Measurements from ENCODE around the gene HOXA1.
A peak's percentile ranks its signal among the peaks of the same experiment; 100 is the strongest.

The HOXA1 gene

DNA sequence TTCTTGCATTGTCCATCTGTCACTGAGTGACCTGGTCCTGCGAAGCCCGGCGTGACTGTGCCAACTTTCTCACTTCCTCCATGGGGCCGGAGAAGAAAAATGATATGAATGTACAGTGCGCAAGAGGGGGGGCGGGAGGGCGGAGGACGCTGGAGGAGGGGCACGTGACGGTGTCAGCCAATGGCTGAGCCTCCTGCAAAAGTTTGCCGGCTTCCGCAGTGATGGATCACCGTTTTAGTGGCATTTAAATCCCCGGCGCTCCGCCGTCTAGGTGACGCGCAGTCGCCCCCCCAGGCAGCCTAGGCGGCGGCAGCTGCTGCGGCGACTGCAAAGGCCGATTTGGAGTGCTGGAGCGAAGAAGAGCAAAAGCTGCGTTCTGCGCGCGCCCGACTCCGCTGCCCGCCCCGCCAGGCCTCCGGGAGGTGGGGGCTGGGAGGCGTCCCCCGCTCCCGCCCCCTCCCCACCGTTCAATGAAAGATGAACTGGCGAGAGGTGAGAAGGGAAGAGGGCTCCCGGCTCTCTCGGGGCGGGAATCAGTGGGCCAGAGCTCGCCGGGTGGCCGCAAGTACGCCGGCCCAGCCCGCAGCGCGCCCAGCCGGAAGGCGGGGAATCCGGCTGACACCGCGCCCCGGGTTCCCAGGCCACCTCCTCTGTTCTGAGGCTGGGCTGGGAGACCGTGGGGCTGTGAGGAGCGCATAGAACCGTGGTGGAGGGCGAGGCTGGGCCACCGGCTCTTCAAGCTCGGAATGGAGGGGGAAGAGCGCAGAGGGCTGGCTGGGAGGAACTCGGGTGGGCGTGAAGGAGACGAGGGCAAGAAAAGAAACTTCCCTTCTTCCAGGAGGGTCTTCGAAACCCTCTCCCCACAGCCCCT lies at the start of gene HOXA1:
Gene HOXA1 (minus strand): TSS at position 104 of the 871 bp plus-strand sequence. CDS start 88 bp downstream, at position 16.
- DNase-seq, result peak; percentile 92

DNA sequence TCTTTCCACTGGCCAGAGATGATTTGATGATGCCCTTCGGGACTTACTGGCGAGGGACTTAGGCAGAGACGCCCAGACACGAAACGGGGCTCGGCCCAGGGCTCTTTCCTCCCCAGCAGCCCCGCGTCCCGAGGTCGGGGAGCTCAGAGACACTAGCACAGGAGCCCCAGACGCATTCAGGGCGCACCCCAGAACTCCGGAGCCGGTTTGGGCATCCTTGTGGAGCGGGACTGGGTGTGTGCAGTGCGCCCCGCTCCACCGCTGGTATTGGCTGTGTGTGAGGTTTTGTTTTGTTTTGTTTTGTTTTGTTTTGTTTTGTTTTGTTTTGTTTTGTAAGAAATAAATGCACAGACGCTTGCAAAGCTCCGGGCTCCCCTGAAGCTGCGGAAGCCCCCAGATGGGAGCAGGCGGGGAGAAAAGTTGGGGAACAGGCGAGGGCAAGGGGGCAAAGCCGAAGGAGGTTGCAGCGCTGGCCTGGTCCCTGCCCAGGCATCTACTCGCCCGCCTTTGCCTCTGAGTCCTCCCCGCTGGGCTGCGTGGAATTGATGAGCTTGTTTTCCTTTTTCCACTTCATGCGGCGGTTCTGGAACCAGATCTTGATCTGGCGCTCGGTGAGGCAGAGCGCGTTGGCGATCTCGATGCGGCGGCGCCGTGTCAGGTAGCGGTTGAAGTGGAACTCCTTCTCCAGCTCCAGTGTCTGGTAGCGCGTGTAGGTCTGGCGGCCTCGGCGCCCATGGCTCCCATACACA lies 49.5 kb upstream of the HOXA1 start:
- peak; percentile 33 for DNase-seq

DNA sequence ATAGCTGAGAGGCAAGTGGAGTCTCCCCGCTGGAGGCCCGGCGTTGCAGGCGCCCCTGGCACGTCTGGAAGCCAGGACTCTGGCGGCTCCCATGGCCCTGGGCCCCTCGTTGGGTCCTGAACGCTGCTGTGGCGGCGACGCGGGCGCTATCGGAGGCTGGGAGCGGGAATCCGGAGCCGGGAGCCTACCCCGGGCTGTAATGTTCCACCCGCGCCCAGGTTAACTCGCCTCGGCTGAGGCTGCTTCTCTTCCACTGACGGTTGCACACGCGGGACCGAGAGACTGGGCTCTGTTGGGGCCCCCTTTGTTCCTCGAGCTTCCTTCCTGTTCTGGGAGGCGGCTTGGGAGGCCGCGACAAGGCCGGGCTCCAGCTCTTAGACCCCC lies 49.0 kb upstream of the HOXA1 start:
- DNase-seq, result peak; percentile 29

DNA sequence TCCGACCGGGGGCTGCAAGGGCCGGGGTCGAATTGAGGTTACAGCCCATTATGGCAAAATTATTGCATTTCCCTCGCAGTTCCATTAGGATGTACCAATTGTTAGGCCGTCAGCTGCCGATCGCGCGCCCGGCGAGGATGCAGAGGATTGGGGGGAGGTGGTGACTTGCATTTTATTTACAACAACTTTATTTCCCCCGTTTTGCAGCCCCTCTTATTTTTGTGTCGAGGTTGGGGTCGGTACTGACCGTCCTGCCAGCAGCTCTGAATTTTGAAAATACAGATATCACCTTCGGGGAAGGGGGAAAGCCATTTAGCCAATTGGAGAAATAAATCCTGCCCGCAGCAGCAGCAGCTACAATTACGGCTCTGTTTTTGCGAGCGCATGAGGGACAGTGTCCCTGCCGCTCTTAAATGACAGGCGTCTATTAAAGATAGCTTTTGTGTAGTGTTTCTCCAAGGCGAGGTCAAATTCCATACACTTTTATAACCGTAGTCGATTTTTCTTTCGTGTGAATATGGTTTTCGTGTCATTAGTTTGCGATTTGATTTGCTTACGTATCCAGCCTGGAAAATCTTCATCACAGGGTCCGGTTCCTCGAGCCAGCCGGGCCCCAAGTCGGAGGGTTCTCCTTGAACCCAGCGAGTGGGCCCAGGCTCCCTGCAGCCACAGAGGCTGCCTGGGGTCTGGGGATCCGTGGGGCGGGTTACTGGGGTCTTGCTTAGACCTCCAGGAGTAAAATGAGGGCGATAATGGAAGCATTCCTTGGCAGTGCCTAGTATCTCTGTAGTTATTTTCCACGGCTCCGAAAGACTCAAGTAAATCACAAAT lies 48.4 kb upstream of the HOXA1 start:
- DNase-seq, result no peak

DNA sequence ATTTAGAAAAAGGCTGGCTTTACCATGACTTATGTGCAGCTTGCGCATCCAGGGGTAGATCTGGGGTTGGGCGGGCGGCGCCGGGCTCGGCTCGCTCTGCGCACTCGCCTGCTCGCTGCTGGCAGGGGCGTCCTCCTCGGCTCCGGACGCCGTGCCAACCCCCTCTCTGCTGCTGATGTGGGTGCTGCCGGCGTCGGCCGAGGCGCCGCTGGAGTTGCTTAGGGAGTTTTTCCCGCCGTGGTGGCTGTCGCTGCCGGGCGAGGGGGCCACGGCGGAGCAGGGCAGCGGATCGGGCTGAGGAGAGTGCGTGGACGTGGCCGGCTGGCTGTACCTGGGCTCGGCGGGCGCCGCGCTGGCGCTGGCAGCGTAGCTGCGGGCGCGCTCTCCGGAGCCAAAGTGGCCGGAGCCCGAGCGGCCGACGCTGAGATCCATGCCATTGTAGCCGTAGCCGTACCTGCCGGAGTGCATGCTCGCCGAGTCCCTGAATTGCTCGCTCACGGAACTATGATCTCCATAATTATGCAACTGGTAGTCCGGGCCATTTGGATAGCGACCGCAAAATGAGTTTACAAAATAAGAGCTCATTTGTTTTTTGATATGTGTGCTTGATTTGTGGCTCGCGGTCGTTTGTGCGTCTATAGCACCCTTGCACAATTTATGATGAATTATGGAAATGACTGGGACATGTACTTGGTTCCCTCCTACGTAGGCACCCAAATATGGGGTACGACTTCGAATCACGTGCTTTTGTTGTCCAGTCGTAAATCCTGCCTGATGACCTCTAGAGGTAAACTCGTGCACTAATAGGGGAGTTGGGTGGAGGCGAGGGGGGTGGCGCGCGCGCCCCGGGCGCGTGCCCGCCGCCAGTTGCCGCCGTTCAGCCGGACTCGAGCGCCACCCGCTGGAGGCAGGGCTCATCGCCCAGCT lies 47.5 kb upstream of the HOXA1 start, which contains the start of gene HOXA5:
Gene HOXA5 (minus strand): TSS at position 659 of the 927 bp plus-strand sequence. CDS start 74 bp downstream, at position 585.
- DNase-seq, result peak; percentile 86

DNA sequence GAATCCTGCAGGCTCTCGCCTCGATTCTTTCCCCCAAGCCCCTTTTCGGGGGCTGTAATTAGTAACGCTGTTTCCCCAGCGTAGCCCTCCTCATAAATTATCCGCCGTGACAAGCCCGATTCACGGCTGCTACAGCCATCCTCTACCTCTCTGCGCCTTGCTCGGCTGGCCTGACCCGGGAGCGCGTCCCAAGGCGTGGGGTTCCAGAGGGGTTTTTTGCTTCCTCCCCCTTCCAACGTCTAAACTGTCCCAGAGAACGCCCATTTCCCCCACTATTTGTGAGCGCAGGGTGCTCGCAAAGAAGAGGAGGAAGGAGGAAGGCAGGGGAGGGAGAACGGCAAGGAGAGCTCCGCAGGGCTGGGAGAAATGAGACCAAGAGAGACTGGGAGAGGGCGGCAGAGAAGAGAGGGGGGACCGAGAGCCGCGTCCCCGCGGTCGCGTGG lies 46.8 kb upstream of the HOXA1 start:
- no peak for DNase-seq

DNA sequence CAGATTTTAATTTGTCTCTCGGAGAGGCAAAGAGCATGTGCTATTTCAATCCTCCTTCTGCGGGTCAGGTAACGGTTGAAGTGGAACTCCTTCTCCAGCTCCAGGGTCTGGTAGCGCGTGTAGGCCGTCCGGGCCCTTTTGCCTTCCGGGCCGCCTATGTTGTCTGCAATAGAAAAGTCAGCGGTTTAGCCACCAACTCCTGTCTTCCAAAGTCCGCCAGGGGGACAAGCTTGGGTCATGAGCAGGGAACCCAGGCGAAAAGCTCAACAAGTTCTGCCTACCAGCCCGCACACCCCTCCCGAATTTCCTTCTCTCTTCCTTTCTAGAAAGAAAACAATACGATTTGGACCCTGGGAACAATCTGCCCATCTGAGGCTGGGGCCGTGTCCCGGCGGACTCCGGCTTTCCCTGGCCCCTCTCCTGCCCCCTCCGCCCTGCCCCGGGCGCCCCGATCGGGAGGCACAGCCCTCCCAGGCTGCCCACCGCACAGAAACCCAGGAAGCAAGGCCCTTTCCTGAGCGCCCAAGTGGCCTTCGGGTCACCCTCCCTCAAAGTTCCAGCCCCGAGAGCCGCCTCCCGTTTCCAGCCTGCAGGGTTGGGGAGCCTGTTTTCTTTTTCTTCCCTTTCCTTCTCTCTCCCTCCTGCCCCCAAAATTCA lies 46.3 kb upstream of the HOXA1 start:
- no peak for DNase-seq

DNA sequence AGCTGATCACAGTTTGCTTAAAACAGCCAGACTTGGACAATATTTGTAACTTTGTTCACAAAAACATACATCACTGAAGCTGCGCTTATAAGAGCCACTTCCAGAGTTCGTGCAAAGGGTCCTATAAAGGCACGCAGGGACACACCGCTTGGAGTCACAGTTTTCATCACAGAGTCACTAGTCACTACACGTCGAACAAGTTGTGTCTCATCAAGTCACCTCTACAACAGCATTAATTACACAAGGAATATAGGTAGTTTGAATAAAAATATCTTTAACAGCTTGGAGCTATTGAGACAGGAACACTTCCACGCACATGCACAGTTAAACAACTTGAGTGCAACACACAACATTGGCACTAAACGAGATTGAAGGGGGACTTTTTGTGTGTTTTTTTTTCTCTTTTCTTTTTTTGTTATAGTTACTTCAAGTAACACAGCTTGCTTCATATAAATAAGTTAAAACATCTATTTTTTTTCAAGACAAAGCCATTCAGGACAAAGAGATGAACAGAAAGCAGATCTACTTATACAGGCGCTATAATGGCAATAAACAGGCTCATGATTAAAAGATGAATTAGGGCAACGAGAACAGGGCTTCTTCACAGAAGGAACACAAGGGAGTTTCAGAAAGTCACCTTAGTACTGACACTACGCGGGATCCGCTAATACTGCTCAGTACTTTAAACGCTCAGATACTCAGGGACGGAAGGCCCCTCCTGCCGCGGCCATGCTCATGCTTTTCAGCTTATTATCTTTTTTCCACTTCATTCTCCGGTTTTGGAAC lies 45.5 kb upstream of the HOXA1 start:
- no peak for DNase-seq

DNA sequence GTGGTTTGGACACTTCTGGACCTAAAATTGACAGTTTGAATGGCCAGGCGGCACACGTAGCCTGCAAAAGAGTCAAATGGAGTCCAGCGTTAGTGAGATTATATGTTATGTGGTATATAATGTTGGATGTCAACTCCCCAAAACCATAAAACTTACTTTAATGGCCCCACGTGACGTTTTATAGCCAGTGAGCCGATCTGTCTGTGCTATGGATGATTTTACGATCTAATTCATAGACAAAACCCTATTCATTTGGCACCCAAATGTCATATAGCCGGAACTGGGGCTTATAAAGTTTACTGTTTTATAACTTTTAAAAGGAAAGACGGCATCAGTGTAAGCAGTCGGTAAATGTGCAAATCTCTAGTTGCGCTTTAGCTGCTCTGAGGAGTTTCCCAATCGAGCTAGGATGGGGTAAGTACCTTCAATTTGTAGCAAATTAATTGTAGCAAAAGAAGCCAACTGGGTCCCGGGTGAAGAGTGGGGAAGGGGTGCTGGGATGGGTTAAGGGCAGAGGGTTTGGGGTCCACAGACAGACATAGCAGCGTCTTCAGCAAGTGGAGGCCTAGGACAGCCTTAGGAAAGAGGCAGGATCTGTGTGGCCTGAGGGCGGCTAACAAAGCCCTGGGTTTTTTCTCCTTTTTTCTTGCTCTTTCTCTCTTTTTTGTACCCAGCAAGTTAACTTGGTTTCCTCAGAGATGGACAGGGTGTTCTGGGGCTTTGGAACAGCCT lies 44.5 kb upstream of the HOXA1 start:
- no peak for DNase-seq

DNA sequence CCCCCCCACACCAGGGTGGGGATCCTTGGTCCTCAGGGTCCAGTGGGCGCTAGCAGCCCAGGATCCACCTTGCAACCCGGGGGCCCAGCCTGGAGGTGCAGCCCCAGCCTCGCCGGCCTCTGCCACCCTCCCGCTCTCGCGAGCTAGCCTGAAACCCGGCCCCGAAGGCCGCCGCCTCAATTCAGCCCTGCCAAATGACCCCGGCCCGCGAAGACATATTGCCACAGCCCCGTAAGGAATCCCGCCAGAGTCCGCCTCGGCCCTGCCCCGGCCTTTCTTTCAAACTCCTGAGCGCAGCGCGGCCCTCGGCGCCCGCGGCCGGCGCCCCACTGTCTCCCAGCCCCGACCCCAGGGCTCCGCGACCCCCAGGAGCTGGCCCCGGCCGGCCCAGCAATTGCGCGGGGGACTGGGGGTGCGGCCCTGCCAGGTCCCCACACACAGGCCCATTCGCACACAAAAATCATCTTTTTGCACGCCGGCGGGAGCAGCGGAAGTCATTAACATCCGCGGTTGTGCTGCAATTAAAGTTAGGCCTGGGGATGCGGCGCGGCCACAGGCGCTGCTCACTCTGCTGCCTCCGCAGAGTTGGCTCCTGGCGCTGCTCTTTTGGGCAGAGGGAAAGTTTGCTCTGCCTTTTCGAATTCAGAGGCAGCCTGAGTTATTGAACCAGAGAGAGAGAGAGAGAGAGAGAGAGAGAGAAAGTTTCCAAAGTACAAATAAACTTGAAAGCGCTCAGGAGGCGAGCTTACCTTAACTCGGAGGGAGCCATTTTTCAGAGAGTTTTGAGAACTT lies 43.7 kb upstream of the HOXA1 start:
- no peak for DNase-seq

DNA sequence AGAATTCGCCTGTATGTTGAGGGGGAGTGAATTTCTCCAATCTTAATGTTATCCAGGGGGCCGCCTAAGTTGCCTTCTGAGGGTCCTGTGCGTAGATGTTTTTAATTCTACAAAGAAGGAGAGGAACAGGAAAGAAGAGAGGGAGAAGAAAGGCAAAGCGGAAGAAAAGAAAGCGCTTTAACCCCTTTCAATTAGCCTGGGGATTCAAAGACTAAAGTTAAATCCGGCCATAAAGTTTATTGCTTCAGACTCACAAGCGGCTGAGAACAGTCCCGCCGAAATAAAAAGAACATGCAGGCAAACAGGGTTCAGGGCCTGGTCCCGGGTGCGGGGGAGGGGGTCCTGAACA lies 43.2 kb upstream of the HOXA1 start:
- no peak for DNase-seq

DNA sequence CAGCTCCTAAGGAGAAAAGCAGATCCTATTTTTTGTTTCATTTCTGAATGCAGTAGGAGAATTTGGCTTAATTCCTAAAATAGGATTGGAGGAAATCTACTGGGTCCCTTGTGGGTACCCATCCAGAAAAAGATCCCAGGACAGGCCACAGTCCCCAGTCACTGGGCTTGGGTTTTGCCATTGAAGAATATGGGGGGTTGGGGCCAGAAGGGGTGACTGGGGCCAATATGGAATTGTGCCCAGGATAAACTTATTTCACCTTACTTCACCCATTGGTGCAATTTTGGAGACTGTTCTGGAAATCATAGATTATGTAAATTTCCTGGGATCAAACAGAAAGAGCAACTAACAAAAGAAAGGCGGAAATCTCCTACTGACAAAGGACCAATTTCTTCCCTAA lies 42.7 kb upstream of the HOXA1 start:
- no peak for DNase-seq

DNA sequence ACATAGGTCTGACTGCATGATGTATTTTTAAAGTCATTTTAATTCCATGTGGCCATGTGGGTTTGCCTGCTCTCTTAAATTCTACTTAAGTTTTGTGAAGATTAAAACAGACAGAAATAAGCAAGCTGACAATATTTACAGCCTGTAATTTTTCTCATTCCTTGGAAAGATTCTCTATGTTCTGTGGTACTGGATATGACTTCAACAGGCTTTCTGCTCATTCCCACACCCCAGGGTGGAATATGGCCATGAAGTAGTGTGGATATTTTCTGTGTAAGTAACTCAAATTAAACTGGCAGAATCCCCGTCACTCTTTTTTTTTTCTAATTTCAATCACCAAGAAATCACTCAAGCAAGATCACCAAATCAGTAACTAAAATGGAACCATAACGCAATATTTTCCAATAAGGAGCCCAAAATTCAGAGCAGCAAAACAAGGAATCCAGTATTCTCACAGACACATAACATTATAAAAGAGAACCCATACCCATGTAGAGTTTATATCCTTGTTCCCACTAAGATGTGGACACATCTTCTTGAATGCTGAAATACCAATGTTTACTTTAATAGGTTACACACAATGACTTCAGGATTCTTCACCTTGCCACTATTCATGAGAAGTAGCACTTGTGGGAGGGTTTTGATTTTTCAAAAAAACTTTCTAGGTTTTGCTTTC lies 42.0 kb upstream of the HOXA1 start:
- no peak for DNase-seq

DNA sequence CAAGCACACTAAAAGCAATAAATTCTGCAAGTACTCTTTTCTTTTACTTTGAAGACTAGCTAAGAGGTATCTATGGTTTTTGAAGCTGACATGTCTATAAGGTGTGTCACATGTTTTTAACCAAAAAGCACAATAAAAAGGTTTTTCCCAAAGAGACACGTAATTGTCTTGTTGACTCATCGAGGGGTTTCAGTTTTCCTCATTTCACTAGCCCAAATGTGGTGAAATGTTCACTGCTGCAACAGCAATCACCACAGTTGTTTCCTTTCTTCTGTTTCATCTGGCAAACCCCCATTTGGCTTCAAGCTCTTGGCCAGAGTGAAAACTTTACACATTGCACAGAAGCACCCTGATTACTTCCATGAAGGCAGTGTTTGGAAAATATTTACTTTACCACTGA lies 38.6 kb upstream of the HOXA1 start:
- peak; percentile 57 for DNase-seq

DNA sequence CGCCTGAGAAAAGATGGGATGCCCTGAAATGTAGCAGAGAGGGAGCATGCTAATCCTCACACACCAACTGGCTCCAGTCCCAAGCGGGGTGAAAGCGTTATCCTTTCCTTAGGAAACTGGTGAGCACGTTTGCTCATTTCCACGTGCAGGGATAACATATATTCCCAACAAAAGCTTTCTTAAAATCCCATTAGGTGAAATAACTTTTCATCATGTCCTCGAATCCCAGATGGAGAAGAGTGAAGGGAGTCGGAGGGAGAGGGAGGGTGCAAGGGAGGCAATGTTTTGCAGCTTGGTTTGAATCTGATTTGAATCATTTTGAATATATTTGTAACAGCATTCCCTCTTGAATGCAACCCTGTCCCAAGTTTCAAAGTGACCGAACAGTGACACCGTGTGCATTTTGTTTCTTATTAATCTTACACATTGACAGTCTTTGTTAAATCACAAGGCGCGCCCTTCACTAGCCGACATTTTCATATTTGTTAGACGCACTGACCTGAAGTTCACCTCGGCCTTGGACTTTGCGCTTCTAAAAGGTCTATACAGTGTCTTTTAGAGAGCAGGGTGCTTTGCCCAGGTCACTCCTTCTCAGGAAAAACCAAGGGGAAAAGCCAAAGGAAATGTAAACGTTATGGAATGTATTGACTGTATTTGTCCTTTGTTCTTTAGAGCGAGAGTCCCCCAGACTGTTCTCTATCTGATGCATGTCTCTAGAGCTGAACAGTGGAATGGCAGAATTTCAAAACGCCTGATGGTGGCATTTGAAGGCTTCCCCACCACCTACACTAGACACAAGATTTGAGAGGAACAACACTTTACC lies 37.8 kb upstream of the HOXA1 start:
- DNase-seq, result no peak

DNA sequence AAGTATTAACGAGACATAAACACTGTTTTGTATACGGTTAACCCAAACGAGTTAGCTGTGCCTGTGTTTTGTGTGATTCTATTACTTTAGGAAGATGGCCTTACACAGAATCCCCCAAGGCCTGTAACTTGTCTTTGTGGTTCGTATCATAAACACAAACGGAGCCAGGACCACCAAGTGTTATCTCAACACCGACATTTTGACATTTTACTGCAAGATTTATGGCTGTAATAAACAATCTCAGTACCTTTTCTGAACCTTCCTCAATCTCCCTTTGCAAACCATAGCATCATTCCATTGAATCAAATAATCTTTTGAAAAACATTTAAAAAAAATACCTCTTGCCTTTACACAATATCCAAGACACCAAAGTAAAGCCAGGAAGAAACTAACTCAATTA lies 37.2 kb upstream of the HOXA1 start:
- no peak for DNase-seq

DNA sequence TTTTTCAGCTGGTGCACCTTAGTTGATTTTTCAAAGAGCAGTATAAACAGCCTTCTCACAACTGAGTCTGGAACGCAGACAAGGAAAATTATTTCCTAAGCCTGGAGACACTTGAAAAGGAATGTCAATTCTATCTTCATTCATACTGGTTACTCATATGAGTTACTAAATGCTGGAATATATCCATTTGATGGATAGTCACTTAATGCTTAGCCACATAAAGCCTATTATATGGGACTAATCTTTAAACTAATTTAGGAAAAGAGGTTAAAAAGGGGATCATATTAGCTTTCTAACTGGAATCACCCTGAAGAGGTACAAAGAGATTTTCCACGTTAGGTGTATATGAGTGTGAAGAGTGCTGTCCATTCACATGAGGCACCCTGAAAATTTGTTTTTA lies 36.4 kb upstream of the HOXA1 start:
- DNase-seq, result no peak

Data from femur (tissue), 1 donor.